Fibroblast of lung (primary cell): ENCODE data around the gene POFUT2. TPM values are rescaled to one million over a fixed set of nuclear protein-coding genes. Genes with fewer than 3 reads are reported as not detected.

ENCODE experiments used
- DNase-seq, 2 donors: peaks; one replicate each; pipeline versions ENCODE4 v3.0.0 to v3.0.0-alpha.2; 2010; ENCODE audit warnings: low read depth in 2 of 2
- H2AFZ ChIP-seq: 2 replicates; pipeline ENCODE4 v1.5.1; 2012; ENCODE audit warnings: low read length, control low read depth, inconsistent platforms
- H3K27ac ChIP-seq: 2 replicates; pipeline ENCODE4 v1.5.1; 2011; ENCODE audit warnings: low read length, control low read depth; ENCODE audit not compliant: insufficient read depth
- H3K27me3 ChIP-seq: 2 replicates; pipeline ENCODE4 v1.5.1; 2011; ENCODE audit warnings: mild to moderate bottlenecking, low read length; ENCODE audit not compliant: control insufficient read depth, insufficient read depth
- H3K36me3 ChIP-seq: 2 replicates; pipeline ENCODE4 v1.5.1; 2011; ENCODE audit warnings: low read length; ENCODE audit not compliant: control insufficient read depth, insufficient read depth
- H3K4me1 ChIP-seq: 2 replicates; pipeline ENCODE4 v1.5.1; 2011; ENCODE audit warnings: low read length; ENCODE audit not compliant: control insufficient read depth, insufficient read depth; ENCODE audit errors: extremely low read depth
- H3K4me2 ChIP-seq: 2 replicates; pipeline ENCODE4 v1.5.1; 2011; ENCODE audit warnings: low read length, control low read depth; ENCODE audit not compliant: insufficient read depth; ENCODE audit errors: extremely low read depth
- H3K4me3 ChIP-seq, 4 experiments: fragments of 200-600 bp in 1 of 4; sonication (generic) in 1 of 4; replicated peaks in 1 of 4; 2 replicates each; pipeline ENCODE4 v1.5.1; 2011 to 2016; ENCODE audit warnings: low read length in 4 of 4, low read depth in 3 of 4, mild to moderate bottlenecking in 3 of 4, control low read depth in 2 of 4, inconsistent platforms in 1 of 4, mixed read lengths in 1 of 4; ENCODE audit not compliant: insufficient read depth in 1 of 4; ENCODE audit errors: control extremely low read depth in 1 of 4
- H3K79me2 ChIP-seq: 2 replicates; pipeline ENCODE4 v1.5.1; 2012; ENCODE audit warnings: mild to moderate bottlenecking, low read length, inconsistent platforms; ENCODE audit not compliant: control insufficient read depth, insufficient read depth
- H3K9ac ChIP-seq: 2 replicates; pipeline ENCODE4 v1.5.1; 2011; ENCODE audit warnings: mild to moderate bottlenecking, low read length, control low read depth; ENCODE audit not compliant: insufficient read depth
- H3K9me3 ChIP-seq: 2 replicates; pipeline ENCODE4 v1.5.1; 2012; ENCODE audit warnings: low read depth, low read length; ENCODE audit not compliant: control insufficient read depth, insufficient read depth
- H4K20me1 ChIP-seq: 2 replicates; pipeline ENCODE4 v1.5.1; 2011; ENCODE audit warnings: low read length; ENCODE audit not compliant: control insufficient read depth, insufficient read depth; ENCODE audit errors: extremely low read depth
- EZH2 ChIP-seq: IDR thresholded peaks from 2 replicates; pipeline ENCODE4 v1.5.1; 2012; ENCODE audit warnings: low read length, control low read depth, mild to moderate bottlenecking; ENCODE audit errors: missing control alignments
- polyA plus RNA-seq, 2 donors: library from polyadenylated mRNA; depleted of rRNA in 1 of 2; stranded (reverse) in 1 of 2; unstranded in 1 of 2; fragments of >200 nt; gene quantifications; 2 replicates each; pipeline ENCODE4 v1.2.1, GENCODE V29; 2011 to 2012; ENCODE audit warnings: missing spikeins in 1 of 2
- total RNA-seq: library from RNA; depleted of rRNA; stranded (reverse); fragments of >200 nt; gene quantifications from 2 replicates; pipeline ENCODE4 v1.2.1, GENCODE V29; 2014
- TF ChIP-seq, protein P1 (sequence below), 2 donors: IDR thresholded peaks in 1 of 2; conservative IDR thresholded peaks in 1 of 2; 1 replicate in 1 of 2; 2 replicates in 1 of 2; pipeline ENCODE4 v1.5.1; 2011 to 2012; ENCODE audit warnings: low read length in 2 of 2, control low read depth in 1 of 2, inconsistent platforms in 1 of 2, low read depth in 1 of 2, mild to moderate bottlenecking in 1 of 2

Gene POFUT2
- total and polyA plus RNA-seq, 2 donors (not counting 1 experiment from before 2014, with no cell fraction given) = 56.0 to 60.3 TPM

DNA sequence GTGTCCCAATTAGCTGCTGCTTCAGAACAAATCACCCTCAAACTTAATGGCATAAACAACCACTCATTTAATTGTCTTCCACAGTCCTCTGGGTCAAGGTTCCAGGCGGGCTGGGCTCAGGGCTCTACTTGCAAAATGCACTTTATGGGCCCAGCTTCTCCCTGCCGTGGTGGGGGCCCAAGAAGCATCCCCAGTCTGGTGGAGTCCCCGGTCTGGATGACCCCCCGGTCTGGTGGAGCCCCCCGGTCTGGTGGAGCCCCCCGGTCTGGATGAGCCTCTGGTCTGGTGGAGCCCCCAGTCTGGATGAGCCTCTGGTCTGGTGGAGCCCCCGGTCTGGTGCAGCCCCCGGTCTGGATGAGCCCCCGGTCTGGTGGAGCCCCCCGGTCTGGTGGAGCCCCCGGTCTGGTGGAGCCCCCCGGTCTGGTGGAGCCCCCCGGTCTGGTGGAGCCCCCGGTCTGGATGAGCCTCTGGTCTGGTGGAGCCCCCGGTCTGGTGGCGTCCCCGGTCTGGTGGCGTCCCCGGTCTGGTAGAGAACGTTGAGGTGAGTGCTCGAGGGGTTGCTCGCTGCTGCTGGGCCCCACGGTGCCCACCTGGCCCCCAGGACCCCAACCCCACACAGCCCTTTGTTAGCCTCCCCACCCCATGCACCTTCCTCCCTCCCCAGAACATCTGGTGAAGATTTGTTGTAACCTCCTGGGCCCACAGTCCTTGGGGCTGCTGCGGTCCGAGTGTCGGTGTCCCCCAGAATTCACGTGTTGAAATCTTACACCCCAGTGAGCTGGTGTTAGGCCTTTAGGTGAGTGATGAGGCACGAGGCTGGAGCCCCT, 33.8 kb downstream of the POFUT2 start:
- H2AFZ ChIP-seq = no peak overlapping the region
- no peaks in the 10 kb centered on the region for H3K9me3 ChIP-seq
- TF ChIP-seq EZH2 = no peak
- TF ChIP-seq, protein P1, sequence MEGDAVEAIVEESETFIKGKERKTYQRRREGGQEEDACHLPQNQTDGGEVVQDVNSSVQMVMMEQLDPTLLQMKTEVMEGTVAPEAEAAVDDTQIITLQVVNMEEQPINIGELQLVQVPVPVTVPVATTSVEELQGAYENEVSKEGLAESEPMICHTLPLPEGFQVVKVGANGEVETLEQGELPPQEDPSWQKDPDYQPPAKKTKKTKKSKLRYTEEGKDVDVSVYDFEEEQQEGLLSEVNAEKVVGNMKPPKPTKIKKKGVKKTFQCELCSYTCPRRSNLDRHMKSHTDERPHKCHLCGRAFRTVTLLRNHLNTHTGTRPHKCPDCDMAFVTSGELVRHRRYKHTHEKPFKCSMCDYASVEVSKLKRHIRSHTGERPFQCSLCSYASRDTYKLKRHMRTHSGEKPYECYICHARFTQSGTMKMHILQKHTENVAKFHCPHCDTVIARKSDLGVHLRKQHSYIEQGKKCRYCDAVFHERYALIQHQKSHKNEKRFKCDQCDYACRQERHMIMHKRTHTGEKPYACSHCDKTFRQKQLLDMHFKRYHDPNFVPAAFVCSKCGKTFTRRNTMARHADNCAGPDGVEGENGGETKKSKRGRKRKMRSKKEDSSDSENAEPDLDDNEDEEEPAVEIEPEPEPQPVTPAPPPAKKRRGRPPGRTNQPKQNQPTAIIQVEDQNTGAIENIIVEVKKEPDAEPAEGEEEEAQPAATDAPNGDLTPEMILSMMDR (conservative IDR thresholded peaks at IDR 0.05 in 1 of 2, IDR thresholded peaks at IDR 0.05 in 1 of 2; ENCODE audit: low read depth in 1 of 2, low read length in 2 of 2) = no peak
- no peaks in the 10 kb centered on the region for H4K20me1 ChIP-seq
- peaks cover 19% of the 10 kb centered on the region for H3K27me3 ChIP-seq
- DNase-seq = no peak
- H3K36me3 ChIP-seq = no peaks in the 10 kb centered on the region
- peaks cover 2% of the 10 kb centered on the region for H3K4me1 ChIP-seq
- no peak overlapping the region for H3K4me3 ChIP-seq
- no peak overlapping the region for H3K9ac ChIP-seq
- H3K79me2 ChIP-seq = no peaks in the 10 kb centered on the region
- no peak overlapping the region for H3K27ac ChIP-seq
- H3K4me2 ChIP-seq = no peak overlapping the region

DNA sequence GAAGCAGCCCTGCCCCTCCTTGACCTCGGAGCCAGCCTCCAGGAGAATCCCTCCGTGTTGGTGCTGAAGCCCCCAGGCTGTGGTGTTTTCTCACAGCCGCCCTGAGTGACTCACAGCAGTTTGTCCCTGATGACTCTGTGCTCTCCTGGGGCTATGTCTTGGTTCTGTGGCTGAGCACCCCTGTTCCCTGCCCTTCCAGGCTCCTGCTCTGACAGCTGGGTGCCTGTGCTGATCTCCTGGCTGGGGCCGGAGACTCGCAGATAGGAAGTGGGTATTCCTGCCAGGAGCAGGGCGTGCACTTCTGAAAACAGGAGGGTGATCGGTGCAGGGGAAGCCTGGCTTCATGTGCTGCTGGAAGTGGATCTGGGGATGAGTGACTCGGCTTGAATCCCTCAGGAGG, 34.5 kb downstream of the POFUT2 start:
- H3K9ac ChIP-seq = no peak overlapping the region
- DNase-seq = peak in 1 of 2 donors; percentile 36
- no peak overlapping the region for H2AFZ ChIP-seq
- H3K27ac ChIP-seq = no peak overlapping the region
- TF ChIP-seq, protein P1 (conservative IDR thresholded peaks at IDR 0.05 in 1 of 2, IDR thresholded peaks at IDR 0.05 in 1 of 2; ENCODE audit: low read depth in 1 of 2, low read length in 2 of 2) = no peak
- TF ChIP-seq EZH2 = no peak
- H3K79me2 ChIP-seq = no peaks in the 10 kb centered on the region
- H3K4me3 ChIP-seq = no peak overlapping the region
- H3K36me3 ChIP-seq = no peaks in the 10 kb centered on the region
- H3K9me3 ChIP-seq = no peaks in the 10 kb centered on the region
- H3K4me1 ChIP-seq = peaks cover 3% of the 10 kb centered on the region
- H3K27me3 ChIP-seq = peaks cover 24% of the 10 kb centered on the region
- no peaks in the 10 kb centered on the region for H4K20me1 ChIP-seq
- no peak overlapping the region for H3K4me2 ChIP-seq

DNA sequence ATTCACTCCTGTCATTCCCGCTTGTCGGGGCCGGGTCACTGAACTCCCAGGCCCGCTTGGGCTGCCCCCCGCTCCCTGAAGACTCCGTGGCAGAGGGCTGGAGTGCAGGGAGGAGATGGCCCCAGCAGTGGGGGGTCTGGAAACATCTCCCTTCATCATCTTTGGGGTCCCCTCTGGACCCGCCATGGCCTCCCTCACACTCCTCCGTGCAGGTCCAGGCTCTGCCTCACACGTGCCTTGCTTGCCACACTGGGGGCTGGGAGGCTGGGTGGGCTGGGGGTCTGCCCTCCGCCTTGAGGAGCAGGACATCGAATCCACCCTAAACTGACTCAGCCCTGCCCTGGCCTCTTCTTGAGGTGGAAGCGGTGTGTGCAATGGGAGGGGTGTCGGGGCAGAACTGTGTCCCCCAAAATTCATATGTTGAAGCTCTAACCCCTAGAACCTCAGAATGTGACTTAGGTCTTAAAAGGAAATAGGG, 35.2 kb downstream of the POFUT2 start:
- H3K27ac ChIP-seq = no peak overlapping the region
- no peaks in the 10 kb centered on the region for H3K79me2 ChIP-seq
- peaks cover 3% of the 10 kb centered on the region for H3K4me1 ChIP-seq
- peaks cover 29% of the 10 kb centered on the region for H3K27me3 ChIP-seq
- no peak overlapping the region for H3K4me3 ChIP-seq
- no peak overlapping the region for H3K4me2 ChIP-seq
- TF ChIP-seq EZH2 = no peak
- H3K9me3 ChIP-seq = no peaks in the 10 kb centered on the region
- no peaks in the 10 kb centered on the region for H4K20me1 ChIP-seq
- no peak overlapping the region for H2AFZ ChIP-seq
- H3K9ac ChIP-seq = no peak overlapping the region
- H3K36me3 ChIP-seq = no peaks in the 10 kb centered on the region
- no peak for DNase-seq
